Activated CD4-positive, alpha-beta T cell treated with anti-CD3 and anti-CD28 coated beads for 48 hours (primary cell): Measurements from ENCODE around the gene BIRC6.
A peak's percentile ranks its signal among the peaks of the same experiment; 100 is the strongest.
"Not testable (repeated sequence)": the region's sequence is repeated elsewhere in the genome, so short reads cannot be mapped to it uniquely, and the experiment has no call there.

Source experiments
- DNase-seq: peaks from one replicate; pipeline ENCODE4 v3.0.0-alpha.2; 2020

Gene BIRC6, protein sequence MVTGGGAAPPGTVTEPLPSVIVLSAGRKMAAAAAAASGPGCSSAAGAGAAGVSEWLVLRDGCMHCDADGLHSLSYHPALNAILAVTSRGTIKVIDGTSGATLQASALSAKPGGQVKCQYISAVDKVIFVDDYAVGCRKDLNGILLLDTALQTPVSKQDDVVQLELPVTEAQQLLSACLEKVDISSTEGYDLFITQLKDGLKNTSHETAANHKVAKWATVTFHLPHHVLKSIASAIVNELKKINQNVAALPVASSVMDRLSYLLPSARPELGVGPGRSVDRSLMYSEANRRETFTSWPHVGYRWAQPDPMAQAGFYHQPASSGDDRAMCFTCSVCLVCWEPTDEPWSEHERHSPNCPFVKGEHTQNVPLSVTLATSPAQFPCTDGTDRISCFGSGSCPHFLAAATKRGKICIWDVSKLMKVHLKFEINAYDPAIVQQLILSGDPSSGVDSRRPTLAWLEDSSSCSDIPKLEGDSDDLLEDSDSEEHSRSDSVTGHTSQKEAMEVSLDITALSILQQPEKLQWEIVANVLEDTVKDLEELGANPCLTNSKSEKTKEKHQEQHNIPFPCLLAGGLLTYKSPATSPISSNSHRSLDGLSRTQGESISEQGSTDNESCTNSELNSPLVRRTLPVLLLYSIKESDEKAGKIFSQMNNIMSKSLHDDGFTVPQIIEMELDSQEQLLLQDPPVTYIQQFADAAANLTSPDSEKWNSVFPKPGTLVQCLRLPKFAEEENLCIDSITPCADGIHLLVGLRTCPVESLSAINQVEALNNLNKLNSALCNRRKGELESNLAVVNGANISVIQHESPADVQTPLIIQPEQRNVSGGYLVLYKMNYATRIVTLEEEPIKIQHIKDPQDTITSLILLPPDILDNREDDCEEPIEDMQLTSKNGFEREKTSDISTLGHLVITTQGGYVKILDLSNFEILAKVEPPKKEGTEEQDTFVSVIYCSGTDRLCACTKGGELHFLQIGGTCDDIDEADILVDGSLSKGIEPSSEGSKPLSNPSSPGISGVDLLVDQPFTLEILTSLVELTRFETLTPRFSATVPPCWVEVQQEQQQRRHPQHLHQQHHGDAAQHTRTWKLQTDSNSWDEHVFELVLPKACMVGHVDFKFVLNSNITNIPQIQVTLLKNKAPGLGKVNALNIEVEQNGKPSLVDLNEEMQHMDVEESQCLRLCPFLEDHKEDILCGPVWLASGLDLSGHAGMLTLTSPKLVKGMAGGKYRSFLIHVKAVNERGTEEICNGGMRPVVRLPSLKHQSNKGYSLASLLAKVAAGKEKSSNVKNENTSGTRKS (N-terminal part only)

GRCh38 chr2:32356681-32357317 is at the start of gene BIRC6:
Gene BIRC6 (plus strand): TSS chr2:32357023. CDS start chr2:32357162, 139 bp downstream.
- DNase-seq = peak; percentile 98

DNA sequence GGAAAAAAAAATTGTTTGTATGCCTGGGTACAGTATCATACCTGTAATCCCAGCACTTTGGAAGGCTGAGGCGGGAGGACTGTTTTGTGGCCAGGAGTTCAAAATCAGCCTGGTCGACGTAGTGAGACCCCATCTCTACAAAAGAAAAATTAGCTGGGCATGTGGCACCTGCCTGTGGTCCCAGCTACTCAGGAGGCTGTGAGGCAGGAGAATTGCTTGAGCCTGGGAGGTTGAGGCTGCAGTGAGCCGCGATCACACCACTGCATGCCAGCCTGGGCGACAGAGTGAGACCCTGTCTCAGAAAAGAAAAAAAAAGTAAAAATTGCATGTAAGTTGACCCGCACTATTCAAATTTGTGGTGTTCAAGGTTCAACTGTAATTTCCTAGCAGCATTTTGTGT is 46.2 kb upstream of the BIRC6 start:
- DNase-seq = no peak

DNA sequence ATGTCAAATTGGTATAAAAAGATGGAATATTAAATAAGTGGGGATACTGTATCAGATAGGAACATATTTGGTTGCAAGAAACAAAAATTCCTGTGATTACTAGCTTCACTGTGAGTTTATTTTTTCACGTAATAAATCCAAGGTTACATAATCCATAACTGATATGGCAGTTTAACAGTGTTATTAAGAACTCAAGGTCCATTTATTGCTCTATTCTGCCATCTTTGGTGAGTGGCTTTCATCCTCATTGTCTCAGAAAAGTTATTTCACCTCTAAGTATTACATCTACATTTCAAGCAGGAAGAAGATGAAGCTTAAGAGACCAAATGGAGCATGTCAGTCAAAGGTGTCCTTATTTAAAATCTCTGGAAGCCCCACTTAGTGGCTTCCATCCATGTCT is 41.9 kb upstream of the BIRC6 start:
- no peak for DNase-seq

GRCh38 chr2:32328679-32329078 is 28.1 kb upstream of the BIRC6 start:
- DNase-seq = not testable (repeated sequence)

- not testable (repeated sequence) for DNase-seq
These were observed 27.4 kb upstream of the BIRC6 start for GRCh38 chr2:32329180-32329980.

GRCh38 chr2:32330136-32330535 is 26.7 kb upstream of the BIRC6 start:
- DNase-seq = no peak

DNA sequence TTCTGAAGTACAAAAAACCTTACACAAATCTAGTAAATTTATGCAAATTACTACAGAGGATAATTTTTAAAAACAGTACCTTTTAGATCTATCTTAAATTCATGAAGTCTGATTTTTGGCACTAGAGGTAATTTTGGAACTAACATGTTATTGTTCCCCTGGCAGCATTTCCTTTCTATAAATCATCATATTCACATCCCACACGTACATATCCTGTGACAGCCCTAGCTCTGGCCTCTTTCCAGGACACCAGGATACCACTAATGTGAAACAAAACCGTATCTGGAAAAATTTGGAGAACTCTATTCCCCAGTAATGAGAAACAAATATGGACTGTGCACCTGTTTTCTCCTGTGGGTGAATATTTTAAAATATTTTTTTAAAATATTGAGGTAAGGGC is 14.0 kb upstream of the BIRC6 start:
- DNase-seq = no peak

- DNase-seq = not testable (repeated sequence)
These were observed 6.0 kb upstream of the BIRC6 start for GRCh38 chr2:32350797-32351196.

- DNase-seq = no peak
These were observed 695 bp upstream of the BIRC6 start for GRCh38 chr2:32355976-32356680.

GRCh38 chr2:32357318-32358110 is 691 bp downstream of the BIRC6 start:
- DNase-seq = peak; percentile 55

GRCh38 chr2:32358111-32358482 is 1.3 kb downstream of the BIRC6 start:
- DNase-seq = no peak

DNA sequence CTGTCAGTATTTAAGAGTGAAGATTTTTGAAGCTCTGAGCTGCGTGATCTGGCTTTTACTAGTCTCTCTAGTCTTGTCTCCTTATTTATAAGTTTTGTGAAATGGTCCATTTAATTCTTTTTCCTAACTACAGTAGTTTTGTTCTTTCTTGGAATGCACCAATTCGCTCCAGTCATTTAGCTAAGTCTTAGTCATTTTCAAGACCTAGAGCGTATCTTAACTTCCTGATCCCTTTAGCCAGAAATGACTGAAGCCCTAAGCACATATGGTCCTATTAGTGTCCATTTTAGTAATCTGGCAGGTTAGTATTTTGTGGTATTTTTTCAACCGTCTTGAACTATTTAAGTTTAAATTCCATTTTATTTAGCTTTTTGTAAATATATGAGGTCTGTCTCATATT is 3.6 kb downstream of the BIRC6 start:
- no peak for DNase-seq

DNA sequence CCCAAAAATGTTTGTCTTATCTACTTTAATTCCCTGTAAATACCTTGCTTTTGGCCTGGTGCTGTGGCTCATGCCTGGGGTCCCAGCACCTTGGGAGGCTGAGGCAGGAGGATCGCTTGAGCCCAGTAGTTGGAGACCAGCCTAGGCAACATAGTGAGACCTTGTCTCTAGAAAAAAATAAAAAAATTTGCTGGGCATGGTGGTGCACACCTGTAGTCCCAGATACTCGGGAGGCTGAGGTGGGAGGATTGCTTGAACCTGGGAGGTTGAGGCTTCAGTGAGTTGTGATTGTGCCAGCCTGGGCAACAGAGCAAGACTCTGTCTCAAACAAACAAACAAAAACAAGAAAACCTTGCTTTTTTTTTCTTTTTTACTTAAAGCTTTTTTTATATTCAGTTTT is 6.2 kb downstream of the BIRC6 start:
- DNase-seq = not testable (repeated sequence)

DNA sequence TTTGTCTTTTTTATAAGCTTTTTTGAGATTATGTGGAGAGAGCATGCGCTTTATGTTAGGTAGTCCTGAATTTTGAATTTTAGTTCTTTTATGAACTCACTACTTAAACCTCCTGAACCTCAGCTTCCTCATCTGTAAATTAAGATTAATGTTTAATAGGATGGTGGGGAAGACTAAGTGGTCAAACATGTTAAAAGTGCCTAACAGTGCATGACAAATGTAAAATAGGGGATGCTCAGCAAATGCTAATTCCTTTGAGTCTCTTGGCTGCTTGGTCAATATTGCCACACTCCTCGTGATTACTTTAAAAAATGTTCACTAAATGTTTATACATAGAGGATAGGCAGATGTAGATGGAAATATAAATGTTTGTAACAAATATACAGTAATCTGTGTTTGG is 6.8 kb downstream of the BIRC6 start:
- DNase-seq = no peak

DNA sequence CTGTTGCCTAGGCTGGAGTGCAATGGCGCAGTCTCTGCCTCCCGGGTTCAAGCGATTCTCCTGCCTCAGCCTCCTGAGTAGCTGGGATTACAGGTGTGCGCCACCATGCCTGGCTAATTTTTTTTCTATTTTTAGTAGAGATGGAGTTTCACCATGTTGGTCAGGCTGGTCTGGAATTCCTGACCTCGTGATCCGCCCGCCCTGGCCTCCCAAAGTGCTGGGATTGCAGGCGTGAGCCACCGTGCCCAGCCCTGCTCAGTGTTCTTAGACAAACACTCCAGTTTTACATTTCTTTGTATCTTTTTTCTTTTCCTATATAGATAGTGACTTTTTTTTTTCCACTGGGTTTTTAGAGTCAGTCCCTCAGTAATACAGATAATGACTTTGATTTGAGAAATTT is 7.5 kb downstream of the BIRC6 start:
- DNase-seq = not testable (repeated sequence)

GRCh38 chr2:32365679-32366078 is 8.9 kb downstream of the BIRC6 start:
- DNase-seq = not testable (repeated sequence)

DNA sequence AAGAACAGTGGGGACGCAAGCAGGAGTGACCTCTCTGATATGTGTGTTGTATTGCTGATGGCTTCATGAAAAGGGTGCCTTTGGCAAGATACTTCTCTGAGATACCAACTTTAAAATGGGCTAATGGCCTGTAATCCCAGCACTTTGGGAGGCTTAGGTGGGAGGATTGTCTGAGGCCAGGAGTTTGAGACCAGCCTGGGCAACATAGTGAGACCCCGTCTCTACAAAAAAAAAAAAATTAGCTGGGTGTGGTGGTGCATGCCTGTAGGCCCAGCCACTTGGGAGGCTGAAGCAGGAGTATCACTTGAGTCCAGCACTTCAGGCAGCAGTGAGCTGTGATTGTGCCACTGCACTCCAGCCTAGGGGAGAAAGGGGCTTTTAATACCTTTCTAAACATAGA is 9.8 kb downstream of the BIRC6 start:
- DNase-seq = no peak

- no peak for DNase-seq
These were observed 12.4 kb downstream of the BIRC6 start for GRCh38 chr2:32369222-32369621.

GRCh38 chr2:32370942-32371341 is 14.1 kb downstream of the BIRC6 start:
- not testable (repeated sequence) for DNase-seq

DNA sequence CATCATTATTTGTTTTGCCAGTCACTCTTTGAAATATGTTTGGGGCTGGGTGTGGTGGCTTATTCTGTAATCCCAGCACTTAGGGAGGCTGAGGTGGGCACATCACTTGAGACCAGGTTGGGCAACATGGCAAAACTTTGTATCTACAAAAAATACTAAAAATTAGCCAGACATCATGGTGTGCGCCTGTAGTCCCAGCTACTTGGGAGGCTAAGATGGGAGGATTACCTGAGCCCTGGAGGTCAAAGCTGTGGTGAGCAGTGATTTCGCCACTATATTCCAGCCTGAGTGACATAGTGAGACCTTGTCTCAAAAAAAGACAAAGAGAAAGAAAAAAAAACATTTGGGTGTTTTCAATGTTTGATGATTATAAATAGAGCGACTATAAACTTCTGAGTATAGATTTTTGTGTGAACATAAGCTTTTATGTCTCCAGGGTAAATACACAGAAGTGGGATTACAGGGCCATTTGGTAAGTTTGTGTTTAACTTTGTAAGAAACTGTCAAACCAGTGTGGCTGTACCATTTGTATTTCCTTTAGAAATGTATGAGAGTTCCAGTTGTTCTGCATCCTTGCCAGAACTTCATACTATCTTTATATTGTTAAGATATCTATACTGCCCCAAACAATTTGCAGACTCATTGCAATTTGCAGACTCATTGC is 15.8 kb downstream of the BIRC6 start:
- no peak for DNase-seq
